Stimulated activated memory B cell treated with anti-CD40 and anti-IgM and Interleukin-4, amounts not matched to agents 10 μg/mL and 1 μg/mL and 100 μg/mL, for 72 hours (primary cell): Measurements from ENCODE around the gene TCEAL9.

Experiments
- ATAC-seq: fragments of 150-1000 bp; cut with Tn5 transposase; 2 replicates; pipeline ENCODE4 v1.10.0; 2021
- H3K27ac Mint-ChIP-seq: one replicate; pipeline ENCODE4 v1.8.0; 2022; ENCODE audit warnings: mild to moderate bottlenecking, mixed read lengths
- H3K27me3 Mint-ChIP-seq: one replicate; pipeline ENCODE4 v1.8.0; 2022; ENCODE audit warnings: mixed read lengths
- H3K36me3 Mint-ChIP-seq: one replicate; pipeline ENCODE4 v1.8.0; 2022; ENCODE audit warnings: mixed read lengths
- H3K4me1 Mint-ChIP-seq: one replicate; pipeline ENCODE4 v1.8.0; 2022; ENCODE audit warnings: mixed read lengths
- H3K4me3 Mint-ChIP-seq: one replicate; pipeline ENCODE4 v1.8.0; 2022; ENCODE audit warnings: mild to moderate bottlenecking, moderate library complexity, mixed read lengths
- H3K9me3 Mint-ChIP-seq: one replicate; pipeline ENCODE4 v1.8.0; 2022; ENCODE audit warnings: mixed read lengths

The TCEAL9 gene

GRCh38 chrX:103396186-103396585 lies 39.9 kb downstream of the TCEAL9 start:
- no peaks in the 10 kb centered on the region for H3K9me3 Mint-ChIP-seq
- peaks cover under 1% of the 10 kb centered on the region for H3K27me3 Mint-ChIP-seq
- H3K4me3 Mint-ChIP-seq, result no peak overlapping the region
- H3K36me3 Mint-ChIP-seq, result no peaks in the 10 kb centered on the region
- no peak overlapping the region for H3K27ac Mint-ChIP-seq
- ATAC-seq, result no peak
- H3K4me1 Mint-ChIP-seq, result no peaks in the 10 kb centered on the region

GRCh38 chrX:103396660-103397059 lies 40.4 kb downstream of the TCEAL9 start:
- Mint-ChIP-seq H3K4me3 (no peak overlapping the region), H3K36me3 (no peaks in the 10 kb centered on the region), H3K27me3 (no peaks in the 10 kb centered on the region), H3K4me1 (no peaks in the 10 kb centered on the region), H3K9me3 (no peaks in the 10 kb centered on the region), H3K27ac (no peak overlapping the region)
- ATAC-seq, result no peak

- H3K36me3 Mint-ChIP-seq, result no peaks in the 10 kb centered on the region
- H3K9me3 Mint-ChIP-seq, result no peaks in the 10 kb centered on the region
- H3K4me3 Mint-ChIP-seq, result no peak overlapping the region
- H3K27me3 Mint-ChIP-seq, result no peaks in the 10 kb centered on the region
- H3K4me1 Mint-ChIP-seq, result no peaks in the 10 kb centered on the region
- no peak for ATAC-seq
- H3K27ac Mint-ChIP-seq, result no peak overlapping the region
These were observed 41.4 kb downstream of the TCEAL9 start for GRCh38 chrX:103397707-103398106.

GRCh38 chrX:103398421-103398864 lies 42.1 kb downstream of the TCEAL9 start:
- no peak overlapping the region for H3K27ac Mint-ChIP-seq
- ATAC-seq, result no peak
- H3K27me3 Mint-ChIP-seq, result no peaks in the 10 kb centered on the region
- no peaks in the 10 kb centered on the region for H3K4me1 Mint-ChIP-seq
- H3K9me3 Mint-ChIP-seq, result no peaks in the 10 kb centered on the region
- H3K36me3 Mint-ChIP-seq, result no peaks in the 10 kb centered on the region
- H3K4me3 Mint-ChIP-seq, result no peak overlapping the region

GRCh38 chrX:103399744-103400143 lies 43.4 kb downstream of the TCEAL9 start:
- H3K36me3 Mint-ChIP-seq, result no peaks in the 10 kb centered on the region
- no peak overlapping the region for H3K27ac Mint-ChIP-seq
- H3K4me3 Mint-ChIP-seq, result no peak overlapping the region
- H3K9me3 Mint-ChIP-seq, result no peaks in the 10 kb centered on the region
- no peaks in the 10 kb centered on the region for H3K27me3 Mint-ChIP-seq
- ATAC-seq, result no peak
- H3K4me1 Mint-ChIP-seq, result no peaks in the 10 kb centered on the region

- Mint-ChIP-seq H3K36me3 (no peaks in the 10 kb centered on the region), H3K4me1 (no peaks in the 10 kb centered on the region), H3K27me3 (no peaks in the 10 kb centered on the region), H3K4me3 (no peak overlapping the region), H3K9me3 (no peaks in the 10 kb centered on the region), H3K27ac (no peak overlapping the region)
- ATAC-seq, result no peak
These were observed 44.6 kb downstream of the TCEAL9 start for GRCh38 chrX:103400931-103401330.

GRCh38 chrX:103404231-103405008 lies 48.1 kb downstream of the TCEAL9 start:
- H3K27me3 Mint-ChIP-seq, result no peaks in the 10 kb centered on the region
- peak overlapping the region; percentile 93 for H3K27ac Mint-ChIP-seq
- H3K4me3 Mint-ChIP-seq, result peak overlapping the region; percentile 97
- no peaks in the 10 kb centered on the region for H3K4me1 Mint-ChIP-seq
- ATAC-seq, result peak; percentile 83
- H3K36me3 Mint-ChIP-seq, result peaks cover 2% of the 10 kb centered on the region
- H3K9me3 Mint-ChIP-seq, result no peaks in the 10 kb centered on the region

- H3K27ac Mint-ChIP-seq, result peak overlapping the region; percentile 93
- no peaks in the 10 kb centered on the region for H3K27me3 Mint-ChIP-seq
- no peaks in the 10 kb centered on the region for H3K4me1 Mint-ChIP-seq
- ATAC-seq, result no peak
- no peaks in the 10 kb centered on the region for H3K9me3 Mint-ChIP-seq
- H3K36me3 Mint-ChIP-seq, result peaks cover 6% of the 10 kb centered on the region
- peak overlapping the region; percentile 97 for H3K4me3 Mint-ChIP-seq
These were observed 48.7 kb downstream of the TCEAL9 start for GRCh38 chrX:103405009-103405333.

- no peak overlapping the region for H3K4me3 Mint-ChIP-seq
- H3K36me3 Mint-ChIP-seq, result peaks cover 11% of the 10 kb centered on the region
These were observed 50.0 kb downstream of the TCEAL9 start for GRCh38 chrX:103406256-103406655.

GRCh38 chrX:103407776-103408175 lies 51.5 kb downstream of the TCEAL9 start:
- H3K27me3 Mint-ChIP-seq, result no peaks in the 10 kb centered on the region
- no peak overlapping the region for H3K4me3 Mint-ChIP-seq
- H3K9me3 Mint-ChIP-seq, result no peaks in the 10 kb centered on the region
- peaks cover 11% of the 10 kb centered on the region for H3K36me3 Mint-ChIP-seq
- ATAC-seq, result no peak
- H3K4me1 Mint-ChIP-seq, result no peaks in the 10 kb centered on the region
- H3K27ac Mint-ChIP-seq, result no peak overlapping the region

More at GRCh38 chrX:103406256-103406655, 50.0 kb downstream of the TCEAL9 start:
- H3K9me3 Mint-ChIP-seq, result no peaks in the 10 kb centered on the region
- H3K4me1 Mint-ChIP-seq, result no peaks in the 10 kb centered on the region
- no peak for ATAC-seq
- no peak overlapping the region for H3K27ac Mint-ChIP-seq
- H3K27me3 Mint-ChIP-seq, result no peaks in the 10 kb centered on the region
